CD4-positive, alpha-beta T cell treated with Interleukin-6 for 4 hours (primary cell): Measurements from ENCODE around the gene TMSB10.
"Not testable (repeated sequence)": the region's sequence is repeated elsewhere in the genome, so short reads cannot be mapped to it uniquely, and the experiment has no call there.

Source experiments
- DNase-seq: peaks from one replicate; pipeline ENCODE4 v3.0.0-alpha.2; 2020; ENCODE audit warnings: mixed read lengths

TMSB10 gene

GRCh38 chr2:84904717-84905174 lies 710 bp upstream of the TMSB10 start:
- DNase-seq = peak; percentile 53

DNA sequence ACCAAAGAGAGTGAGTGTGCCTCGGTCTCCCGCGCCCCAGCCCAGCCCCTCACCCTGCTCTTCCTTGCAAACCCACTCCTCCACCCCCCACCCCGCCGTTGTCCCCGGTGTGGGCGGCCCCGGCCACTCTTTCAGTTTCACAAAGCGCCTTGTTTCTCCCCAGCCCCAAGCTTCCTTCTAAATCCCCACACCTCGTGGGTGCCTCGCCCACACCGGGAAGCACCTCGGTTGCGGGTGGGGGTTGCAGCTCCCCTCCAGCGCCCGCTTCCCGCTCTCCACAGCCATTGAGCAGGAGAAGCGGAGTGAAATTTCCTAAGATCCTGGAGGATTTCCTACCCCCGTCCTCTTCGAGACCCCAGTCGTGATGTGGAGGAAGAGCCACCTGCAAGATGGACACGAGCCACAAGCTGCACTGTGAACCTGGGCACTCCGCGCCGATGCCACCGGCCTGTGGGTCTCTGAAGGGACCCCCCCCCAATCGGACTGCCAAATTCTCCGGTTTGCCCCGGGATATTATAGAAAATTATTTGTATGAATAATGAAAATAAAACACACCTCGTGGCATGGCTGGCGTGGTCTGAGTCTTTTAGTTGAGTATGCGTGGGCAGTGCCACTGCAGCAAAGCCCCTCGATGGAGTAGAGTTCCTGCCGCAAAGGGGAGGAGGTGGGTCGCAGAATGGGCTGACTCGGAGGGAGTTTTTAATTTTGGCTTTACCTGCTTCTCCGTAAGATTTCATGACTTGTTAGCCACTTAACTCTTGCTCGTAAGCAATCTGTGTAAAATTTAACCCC lies 848 bp downstream of the TMSB10 start:
- DNase-seq = peak; percentile 70

- peak; percentile 73 for DNase-seq
Observed at GRCh38 chr2:84906900-84907714, 1.7 kb downstream of the TMSB10 start.

GRCh38 chr2:84908948-84909713 lies 3.7 kb downstream of the TMSB10 start:
- peak; percentile 50 for DNase-seq

- no peak for DNase-seq
Observed at GRCh38 chr2:84911135-84911678, 5.8 kb downstream of the TMSB10 start.

DNA sequence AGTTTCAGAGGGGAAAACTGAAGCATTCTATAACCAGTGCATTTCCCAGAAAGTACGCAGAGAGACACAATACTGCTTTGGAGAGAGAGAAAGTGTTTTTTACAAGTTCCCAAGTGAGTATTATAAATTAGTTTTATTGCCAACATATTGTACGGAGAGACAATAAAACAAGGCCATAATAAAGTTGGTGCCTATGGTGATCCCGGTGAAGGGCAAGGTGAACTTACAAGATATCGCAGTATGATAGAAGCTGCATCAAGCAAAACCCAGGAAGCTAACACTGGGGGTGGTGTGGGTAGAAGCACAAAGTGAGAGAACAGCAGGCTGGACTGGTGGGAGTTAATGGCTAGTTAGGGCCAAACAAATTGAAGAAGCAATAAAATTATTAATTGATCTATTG lies 7.5 kb downstream of the TMSB10 start:
- no peak for DNase-seq

DNA sequence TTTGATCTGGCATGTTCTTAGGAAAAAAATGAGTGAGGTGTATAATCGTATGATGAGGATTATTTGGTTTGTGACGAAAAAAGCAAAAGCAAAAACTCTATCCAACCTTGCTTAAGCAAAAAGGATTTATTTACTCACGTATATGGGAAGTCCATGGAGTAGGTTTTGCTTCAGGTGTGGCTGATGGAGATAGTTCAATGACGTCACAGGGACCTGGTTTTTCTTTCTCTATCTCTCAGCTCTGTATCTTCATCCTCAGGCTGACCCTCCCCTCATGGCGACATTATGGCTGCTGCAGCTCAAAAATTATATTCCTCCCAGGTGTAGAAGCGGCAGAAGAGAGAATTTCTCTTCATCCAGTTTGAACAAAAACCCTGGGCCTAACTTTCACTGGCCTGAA lies 8.9 kb downstream of the TMSB10 start:
- DNase-seq = no peak

GRCh38 chr2:84915675-84916074 lies 10.2 kb downstream of the TMSB10 start:
- DNase-seq = not testable (repeated sequence)

DNA sequence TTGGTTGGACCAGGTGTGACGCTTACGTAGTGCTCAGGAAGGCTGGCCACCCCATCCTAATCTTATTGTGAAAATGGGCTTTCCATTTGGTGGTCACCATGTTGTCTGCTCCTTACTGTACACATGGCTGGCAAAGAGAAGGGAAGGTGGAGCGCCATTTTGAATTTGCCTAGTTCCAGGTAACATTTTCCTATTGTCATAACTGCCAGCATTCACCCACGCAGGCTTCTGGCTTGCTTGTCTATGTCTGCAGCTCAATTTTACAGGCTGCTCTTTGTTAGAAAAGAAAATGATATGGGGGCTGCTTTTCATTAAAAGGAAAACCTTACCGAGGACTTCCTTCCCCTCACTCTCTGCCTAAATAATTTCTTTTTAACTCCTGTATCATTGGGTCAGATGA lies 12.4 kb downstream of the TMSB10 start:
- DNase-seq = not testable (repeated sequence)

- no peak for DNase-seq
Observed at GRCh38 chr2:84918430-84918829, 13.0 kb downstream of the TMSB10 start.

DNA sequence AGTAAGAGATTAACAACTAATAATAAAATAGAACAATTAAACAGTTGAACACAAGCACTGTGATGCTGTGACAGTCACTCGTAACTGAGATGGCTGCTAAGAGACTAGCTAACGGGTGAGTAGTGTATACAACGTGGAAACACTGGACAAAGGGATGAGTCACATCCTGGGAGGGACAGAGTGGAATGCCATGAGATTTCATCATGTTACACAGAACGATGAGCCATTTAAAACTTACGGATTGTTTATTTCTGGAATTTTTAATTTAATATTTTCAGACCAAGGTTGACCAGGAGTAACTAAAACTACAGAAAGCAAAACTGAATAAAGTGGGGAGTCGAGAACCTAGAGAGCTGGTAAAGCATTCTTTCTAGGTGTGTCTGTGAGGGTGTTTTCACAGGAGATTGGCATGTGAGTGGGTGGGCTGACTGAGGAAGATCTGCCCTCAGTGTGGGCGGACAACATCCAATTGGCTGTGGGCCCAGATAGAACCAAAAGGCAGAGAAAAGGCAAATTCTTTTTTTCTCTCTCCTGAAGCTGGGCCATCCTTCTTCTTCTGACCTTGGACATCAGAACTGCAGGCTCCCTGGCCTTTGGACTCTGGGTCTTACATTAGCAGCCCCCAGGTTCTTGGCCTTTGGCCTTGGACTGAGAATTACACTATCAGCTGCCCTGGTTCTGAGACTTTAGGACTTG lies 14.6 kb downstream of the TMSB10 start:
- DNase-seq = peak; percentile 34

DNA sequence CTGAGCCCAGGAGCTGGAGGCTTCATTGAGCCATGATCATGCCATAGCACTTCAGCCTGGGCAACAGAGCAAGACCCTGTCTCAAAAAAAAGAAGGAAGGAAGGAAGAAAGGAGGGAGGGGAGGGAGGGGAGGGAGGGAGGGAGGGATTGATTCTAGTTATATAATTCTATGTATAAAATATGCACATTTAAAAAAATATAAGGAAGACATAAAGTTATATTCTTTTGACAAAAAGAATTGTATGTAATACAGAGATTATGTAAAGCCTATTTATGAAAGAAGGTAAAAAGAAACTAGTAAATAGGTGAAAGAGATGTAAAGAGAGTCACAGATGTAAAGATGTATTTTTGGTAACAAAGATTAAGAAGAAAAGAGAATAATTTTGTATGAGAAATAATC lies 17.6 kb downstream of the TMSB10 start:
- no peak for DNase-seq

DNA sequence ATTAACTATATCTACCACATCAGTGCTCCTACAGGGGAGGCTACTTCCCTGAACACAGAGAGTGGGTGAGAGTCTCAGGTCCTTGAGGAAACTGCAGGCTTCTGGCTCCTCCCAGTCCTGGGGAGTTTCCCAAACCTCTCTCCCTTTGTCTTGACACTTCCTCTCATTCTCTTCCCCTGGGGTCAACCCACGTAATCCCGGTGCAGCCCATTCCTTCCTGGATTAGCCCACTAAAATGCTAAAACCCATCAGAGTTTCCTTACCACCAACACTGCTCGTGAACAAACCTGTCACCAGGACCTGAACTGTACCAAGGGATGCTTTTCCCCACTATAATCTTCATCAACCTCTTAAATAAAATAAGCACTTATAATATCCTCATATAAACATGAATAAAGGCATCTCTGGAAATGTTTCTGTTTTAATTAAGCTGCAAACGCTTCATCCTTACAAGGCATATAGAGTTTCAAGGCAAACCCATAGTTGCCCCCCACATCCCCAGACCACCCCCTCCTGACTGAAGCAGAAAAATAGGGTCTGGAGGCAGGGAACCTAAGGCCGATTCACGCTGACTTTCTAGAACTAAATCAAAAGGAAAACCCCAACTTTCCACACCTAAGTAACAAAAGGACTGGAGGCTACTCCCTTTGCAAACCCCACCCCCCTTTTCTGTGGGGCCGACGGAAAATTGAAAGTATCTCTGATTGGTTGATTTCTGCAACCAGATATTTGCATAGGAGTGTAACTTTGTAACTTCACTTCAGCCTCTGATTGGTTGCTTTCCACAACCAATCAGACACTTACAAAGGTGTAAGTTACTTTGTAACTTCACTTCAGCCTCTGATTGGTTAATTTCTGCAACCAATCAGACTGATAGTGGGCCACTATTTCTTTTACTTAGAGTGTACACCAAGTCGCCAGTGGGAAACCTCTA lies 19.0 kb downstream of the TMSB10 start:
- DNase-seq = peak; percentile 54

GRCh38 chr2:84925336-84925723 lies 19.9 kb downstream of the TMSB10 start:
- no peak for DNase-seq

- DNase-seq = peak; percentile 100
Observed at GRCh38 chr2:84925724-84926376, 20.4 kb downstream of the TMSB10 start.

- no peak for DNase-seq
Observed at GRCh38 chr2:84927275-84927627, 21.8 kb downstream of the TMSB10 start.

GRCh38 chr2:84931384-84931821 lies 25.9 kb downstream of the TMSB10 start:
- DNase-seq = no peak

DNA sequence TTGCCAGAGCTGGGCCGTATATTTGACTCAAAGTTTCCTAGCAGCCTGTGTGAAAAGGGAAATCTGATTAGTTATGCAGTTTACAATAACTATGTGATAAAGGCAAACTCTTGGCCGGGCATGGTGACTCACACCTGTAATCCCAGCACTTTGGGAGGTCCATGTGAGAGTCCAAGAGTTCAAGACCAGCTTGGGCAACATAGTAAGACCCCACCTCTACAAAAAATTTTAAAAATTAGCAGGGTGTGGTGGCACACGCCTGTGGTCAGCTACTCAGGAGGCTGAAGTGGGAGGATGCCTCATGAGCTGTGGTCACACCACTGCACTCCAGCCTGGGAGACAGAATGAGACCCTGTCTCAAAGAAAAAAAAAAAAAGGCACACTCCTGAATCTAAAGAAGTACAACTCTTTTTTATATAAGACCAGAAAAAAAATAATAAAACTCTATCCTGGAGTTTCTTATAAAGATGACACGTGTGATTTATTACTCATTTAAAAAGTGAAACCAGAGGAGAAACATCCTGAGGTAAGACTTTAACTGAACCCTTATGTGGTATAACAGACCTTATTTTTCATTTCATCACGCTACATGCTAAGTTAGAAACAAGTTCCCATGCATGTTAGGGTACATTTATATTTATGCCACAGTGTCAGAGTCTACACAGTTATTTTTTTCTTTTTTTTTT lies 32.9 kb downstream of the TMSB10 start:
- DNase-seq = peak; percentile 40

DNA sequence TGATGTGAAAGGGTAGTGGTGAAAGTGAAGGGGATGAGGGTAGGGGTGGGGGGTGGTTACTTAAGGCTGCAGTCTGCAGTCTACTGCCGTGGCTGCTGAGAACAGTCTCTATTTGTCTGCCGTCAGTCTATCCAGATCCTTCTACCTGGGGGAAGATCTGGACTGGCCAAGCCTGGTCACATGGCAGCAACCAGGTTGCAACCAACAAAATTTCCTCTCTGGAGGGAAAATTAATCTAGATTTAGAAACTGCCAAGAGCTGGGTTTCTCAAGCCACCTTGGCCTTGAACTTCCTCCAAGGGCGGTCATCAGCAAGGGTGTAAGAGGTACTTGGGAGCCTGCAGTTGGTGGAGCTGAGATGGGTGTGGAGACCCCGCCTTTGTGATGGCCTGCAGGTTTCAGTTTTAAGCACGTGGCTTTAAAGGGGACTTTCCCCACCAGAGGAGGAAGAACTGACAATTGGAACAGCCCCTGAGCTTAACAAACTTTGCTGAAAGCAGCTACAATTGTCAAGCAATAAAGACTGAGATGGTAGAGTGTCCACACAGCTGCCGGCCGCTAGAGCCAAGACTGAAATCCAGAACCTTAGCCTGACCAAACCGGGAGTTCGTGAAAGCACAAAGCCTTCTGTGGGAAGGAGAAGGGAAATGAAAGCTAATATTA lies 34.1 kb downstream of the TMSB10 start:
- DNase-seq = peak; percentile 71
